ENCODE data around the gene FBXW11.
A peak's percentile ranks its signal among the peaks of the same experiment; 100 is the strongest.

Gene FBXW11

DNA sequence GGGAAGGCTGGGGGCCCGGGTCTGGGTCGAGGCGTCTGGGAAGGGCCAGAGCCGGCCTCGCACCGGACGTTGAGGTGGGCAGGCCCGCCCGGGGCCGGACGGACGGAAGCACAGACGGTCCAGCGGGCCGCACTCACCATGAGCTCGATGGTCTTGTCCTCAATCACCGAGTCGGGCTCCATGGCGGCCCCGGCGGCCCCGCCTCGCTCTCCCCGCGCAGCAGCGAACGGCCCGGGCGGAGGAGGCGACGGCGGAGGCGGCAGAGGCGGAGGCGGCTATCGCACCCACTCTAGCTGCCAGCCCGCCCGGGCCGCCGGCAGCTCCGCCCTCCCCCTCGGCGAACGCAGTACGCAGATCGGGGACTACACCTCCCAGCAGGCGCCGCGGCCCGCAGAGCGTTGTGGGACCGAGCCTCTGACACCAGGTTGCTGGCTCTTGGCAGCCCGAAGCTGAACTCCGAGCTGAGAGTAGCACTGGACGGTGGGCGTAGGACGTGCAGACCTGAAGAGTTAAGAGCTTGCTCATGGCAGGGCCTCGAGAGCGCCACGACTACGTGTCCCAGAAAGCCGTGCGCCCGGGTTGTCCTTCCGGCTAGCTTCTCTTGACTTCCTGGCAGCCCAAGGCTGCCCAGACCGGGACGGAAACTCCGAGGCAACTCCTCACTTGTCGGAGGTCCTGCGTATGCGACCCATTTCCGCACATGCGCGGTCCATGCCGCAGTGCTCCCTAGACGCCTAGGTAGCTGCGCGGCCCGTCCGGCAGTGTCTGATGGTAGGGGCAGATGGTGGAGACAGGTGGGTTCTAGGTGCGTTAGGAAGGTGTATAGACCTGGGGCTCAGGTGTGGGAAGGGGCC is at the start of gene FBXW11:
FBXW11 (minus strand) TSS at position 318 of the 854 bp plus-strand sequence; CDS start at position 182, 136 bp downstream.
- peak; percentile 96 for DNase-seq

- DNase-seq: no peak
Measured at GRCh38 chr5:172055996-172056395, 49.6 kb upstream of the FBXW11 start.

- no peak for DNase-seq
Measured at GRCh38 chr5:172055421-172055820, 49.0 kb upstream of the FBXW11 start.

GRCh38 chr5:172054611-172055153 is 48.2 kb upstream of the FBXW11 start:
- no peak for DNase-seq

GRCh38 chr5:172052450-172053236 is 46.2 kb upstream of the FBXW11 start:
- peak; percentile 37 for DNase-seq

- DNase-seq: no peak
Measured at GRCh38 chr5:172051643-172052339, 45.4 kb upstream of the FBXW11 start.

GRCh38 chr5:172050080-172050479 is 43.6 kb upstream of the FBXW11 start:
- peak; percentile 55 for DNase-seq

DNA sequence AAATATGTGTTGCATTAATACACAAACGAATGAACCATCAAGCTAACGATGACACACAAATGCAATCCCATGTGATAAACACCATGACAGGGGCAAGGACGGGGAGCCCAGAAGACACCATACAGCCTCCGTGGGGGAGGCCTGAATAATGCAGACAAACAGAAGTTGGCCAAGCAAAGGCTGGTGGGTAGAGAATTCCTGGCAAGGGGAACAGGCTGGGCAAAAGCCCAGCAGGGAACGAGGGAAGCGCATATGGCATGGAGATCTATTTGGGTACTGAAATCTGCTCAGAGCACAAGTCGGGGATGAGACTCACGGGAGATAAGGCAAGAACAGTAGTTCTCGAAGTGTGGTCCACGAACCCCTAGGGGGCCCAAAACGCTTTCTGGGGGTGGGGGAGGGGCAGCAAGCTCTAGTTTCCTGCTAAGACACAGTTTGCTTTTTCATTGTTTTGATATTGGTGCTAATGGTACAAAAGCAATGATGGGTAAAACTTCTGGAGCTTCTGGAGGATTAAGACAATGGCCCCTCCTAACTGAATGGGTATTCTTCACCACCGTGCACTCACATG is 42.9 kb upstream of the FBXW11 start:
- no peak for DNase-seq

- no peak for DNase-seq
Measured at GRCh38 chr5:172048539-172049101, 42.2 kb upstream of the FBXW11 start.

GRCh38 chr5:172048170-172048422 is 41.7 kb upstream of the FBXW11 start:
- DNase-seq: no peak

DNA sequence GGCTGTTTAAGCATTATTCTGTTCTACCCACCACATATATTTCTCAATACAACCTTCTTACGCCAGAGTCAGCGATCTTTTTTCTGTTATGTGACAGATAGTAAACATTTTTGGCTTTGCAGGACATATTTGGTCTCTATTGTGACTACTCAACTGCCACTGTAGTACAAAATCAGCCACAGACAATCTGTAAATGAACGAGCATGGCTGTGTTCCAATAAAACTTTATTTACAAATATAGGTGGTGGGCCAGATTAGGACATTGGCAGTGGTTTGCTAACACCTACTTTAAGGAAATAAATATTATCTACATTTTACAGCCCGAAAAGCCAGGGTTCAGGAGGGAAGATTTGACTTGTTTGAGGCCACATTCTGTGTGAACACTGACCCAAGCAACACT is 40.2 kb upstream of the FBXW11 start:
- peak; percentile 14 for DNase-seq

GRCh38 chr5:172045315-172045632 is 38.8 kb upstream of the FBXW11 start:
- no peak for DNase-seq

DNA sequence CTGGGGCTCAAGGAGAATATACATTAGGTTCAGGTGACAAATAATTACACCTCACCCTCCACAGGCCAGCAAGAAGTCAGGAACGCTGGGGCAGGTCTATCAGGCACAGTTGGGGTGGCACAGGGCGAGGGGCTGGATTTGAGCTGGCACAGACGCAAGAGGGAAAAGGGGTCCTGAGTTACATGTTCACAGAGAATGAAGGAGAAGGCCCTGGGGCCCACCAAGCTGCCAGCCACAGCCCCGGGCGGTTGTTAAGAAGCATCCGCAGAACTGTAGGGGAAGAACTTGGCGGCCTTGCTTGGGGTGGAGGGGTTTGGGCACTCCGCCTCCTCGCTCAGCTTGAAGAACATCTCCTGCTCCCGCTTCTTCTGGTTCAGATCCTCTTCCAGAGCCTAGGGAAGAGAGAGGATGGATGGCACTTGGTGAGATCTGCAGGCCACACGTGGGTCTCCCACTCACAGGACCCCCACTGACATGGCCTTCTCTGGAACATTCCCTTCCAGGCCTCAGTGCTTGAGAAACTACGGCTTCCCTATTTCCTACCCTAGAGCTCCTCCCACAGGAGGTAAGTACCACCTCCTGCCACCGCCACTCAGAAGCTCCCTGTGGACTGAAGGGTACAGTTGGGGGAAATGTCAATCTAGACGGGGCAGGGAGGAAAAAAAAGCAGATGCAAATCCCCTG is 38.3 kb upstream of the FBXW11 start:
- no peak for DNase-seq

DNA sequence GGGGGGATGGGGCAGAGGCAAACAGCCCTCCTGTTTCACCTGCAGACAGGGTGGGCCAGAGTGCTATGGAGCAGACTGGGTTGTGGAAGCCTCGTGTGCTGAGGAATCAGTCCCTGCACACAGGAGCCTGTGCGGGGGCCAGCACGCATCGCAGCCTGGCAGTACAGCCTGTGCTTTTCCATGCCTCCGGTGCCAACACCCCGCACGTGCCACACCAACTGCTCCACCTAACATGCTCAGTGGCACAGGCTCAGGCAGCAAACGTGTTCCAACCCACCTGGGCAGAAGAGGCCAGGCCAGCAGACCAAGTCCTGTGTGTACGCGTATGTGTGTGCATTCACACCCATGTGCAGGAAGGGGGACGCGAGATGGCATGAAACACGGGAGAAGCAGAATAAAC is 37.4 kb upstream of the FBXW11 start:
- no peak for DNase-seq

DNA sequence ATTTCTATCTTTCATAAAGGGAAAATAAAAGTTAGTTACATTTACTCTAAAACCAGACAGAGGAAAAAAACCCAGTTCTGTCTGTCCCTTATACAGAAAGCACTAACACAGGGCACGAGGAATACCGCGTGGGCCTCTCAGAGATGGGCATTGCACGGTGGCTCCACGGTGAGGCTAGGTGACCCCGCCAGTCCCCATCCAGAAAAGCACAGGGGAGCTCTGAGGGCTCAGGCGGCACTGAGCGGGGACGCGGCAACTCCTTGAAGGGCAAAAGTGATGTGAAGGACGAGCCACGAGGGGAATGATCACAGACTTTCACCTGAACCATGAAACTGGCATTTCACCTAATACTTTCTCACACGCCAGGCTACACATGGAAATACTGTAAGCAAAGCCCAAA is 35.7 kb upstream of the FBXW11 start:
- no peak for DNase-seq

- peak; percentile 35 for DNase-seq
Measured at GRCh38 chr5:172038167-172038566, 31.7 kb upstream of the FBXW11 start.

DNA sequence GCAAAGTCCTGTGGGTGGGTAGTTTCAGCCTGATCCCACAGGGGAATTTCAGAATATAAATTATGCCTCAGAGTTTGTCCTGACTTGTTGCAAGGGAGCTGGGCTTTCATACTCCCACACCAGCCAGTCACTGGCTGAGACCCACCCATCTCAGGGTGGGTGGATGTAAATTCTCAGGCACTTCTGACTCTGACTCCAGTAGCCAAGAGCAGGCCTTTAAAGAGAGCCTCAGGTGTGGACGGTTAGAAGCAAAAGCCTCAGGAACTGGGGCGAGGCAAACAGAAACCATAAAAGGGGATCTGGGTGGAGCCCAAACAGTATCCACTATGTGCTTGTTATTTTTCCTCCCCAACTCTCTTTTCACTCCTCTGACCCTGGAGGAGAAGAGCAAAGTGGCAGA is 28.6 kb upstream of the FBXW11 start:
- DNase-seq: peak; percentile 38

DNA sequence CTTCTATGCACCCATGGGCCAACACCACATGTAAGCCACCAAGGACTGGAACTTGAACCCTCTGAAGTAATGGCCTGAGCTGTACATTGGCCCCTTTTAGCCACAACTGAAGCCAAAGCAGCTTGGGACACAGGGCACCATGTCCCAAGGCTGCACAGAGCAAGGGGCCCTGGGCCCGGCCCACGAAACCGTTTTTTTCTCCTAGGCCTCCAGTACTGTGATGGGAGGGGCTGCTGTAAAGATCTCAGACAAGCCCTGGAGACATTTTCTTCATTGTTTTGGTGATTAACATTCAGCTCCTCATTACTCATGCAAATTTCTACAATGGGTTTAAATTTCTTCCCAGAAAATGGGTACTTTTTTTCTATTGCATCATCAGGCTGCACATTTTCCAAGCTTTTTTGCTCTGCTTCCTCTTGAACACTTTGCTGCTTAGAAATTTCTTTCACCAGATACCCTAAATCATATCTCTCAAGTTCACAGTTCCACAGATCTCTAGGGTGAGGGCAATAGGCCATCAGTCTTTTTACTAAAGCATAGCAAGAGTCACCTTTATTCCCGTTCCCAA is 25.5 kb upstream of the FBXW11 start:
- DNase-seq: no peak

DNA sequence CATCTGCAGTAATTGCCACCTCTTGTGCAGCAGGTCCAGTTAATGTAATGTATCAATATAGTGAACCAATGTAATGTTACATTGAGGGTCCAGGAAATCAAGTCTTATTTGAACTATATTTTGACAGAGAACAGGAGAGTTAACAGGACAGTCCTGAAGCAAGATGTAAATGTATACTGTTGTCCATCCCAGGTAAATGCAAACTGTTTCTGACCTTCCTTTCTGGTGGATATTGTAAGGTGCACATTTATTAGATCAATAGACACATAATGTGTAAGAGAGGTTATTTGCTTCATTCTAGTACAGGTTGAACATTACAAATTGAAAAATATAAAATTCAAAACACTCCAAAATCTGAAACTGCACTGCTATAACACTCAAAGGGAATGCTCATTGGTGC is 23.4 kb upstream of the FBXW11 start:
- DNase-seq: no peak

DNA sequence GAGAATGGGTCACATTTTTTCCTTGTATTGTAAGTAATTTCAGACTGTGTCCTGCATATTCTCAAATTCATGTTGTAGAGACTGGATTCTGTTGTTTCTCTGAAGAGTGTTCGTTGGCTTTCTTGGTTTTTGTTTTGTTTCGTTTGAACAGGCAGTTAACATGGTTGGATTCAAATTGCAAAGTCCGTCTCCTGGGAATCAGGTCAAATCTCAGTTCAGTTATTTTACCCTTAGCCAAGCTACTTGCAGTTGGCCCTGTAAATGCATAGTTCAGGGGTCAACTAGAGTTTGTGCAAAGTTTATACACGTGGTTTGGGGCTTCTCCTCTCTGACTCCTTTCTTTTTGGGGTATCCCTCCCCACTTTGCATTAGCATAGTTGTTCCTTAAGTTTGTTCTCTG is 21.7 kb upstream of the FBXW11 start:
- no peak for DNase-seq

DNA sequence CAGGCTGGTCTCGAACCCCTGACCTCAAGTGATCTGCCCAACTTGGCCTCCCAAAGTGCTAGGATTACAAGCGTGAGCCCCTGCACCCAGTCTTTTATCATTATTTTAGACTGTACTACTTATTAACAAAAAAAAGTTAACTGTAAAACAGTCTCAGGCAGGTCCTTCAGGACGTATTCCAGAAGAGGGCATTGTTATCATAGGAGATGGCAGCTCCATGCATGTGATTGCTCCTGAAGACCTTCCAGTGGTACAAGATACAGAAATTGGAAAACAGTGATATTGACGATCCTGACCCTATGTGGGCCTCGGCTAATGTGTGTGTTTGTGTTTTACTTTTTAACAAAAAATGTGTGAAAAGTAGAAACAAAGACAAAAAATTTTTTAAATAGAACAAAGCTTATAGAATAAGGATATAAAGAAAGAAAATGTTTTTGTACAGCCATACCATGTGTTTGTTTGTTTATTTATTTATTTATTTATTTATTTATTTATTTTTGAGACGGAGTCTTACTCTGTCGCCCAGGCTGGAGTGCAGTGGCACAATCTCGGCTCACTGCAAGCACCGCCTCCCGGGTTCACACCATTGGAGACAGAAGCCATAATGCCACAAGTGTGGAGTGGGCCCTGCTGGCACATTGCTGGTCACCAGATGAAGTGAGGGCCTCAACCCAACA is 13.8 kb upstream of the FBXW11 start:
- peak; percentile 5 for DNase-seq

Data from MV-4-11 (cell line).